Stimulated activated CD4-positive, alpha-beta T cell treated with anti-CD3 and anti-CD28 coated beads, TNF-alpha, amount 100 ng/mL, for 48 hours (primary cell): ENCODE measurements around the gene CWC15.
"Not testable (repeated sequence)": the region's sequence is repeated elsewhere in the genome, so short reads cannot be mapped to it uniquely, and the experiment has no call there.

Experiments
- DNase-seq, 3 donors: peaks; one replicate each; pipeline ENCODE4 v3.0.0-alpha.2; 2020; ENCODE audit warnings: low read depth in 3 of 3

CWC15 gene

GRCh38 chr11:94913718-94914394 lies 59.5 kb downstream of the CWC15 start:
- not testable (repeated sequence) for DNase-seq

GRCh38 chr11:94912806-94913205 lies 60.5 kb downstream of the CWC15 start:
- DNase-seq, result no peak
